GM19239 (cell line): ENCODE data around the gene ATP6V1G2.
"Not testable (repeated sequence)": the region's sequence is repeated elsewhere in the genome, so short reads cannot be mapped to it uniquely, and the experiment has no call there.

Source experiments
- DNase-seq: peaks from one replicate; pipeline ENCODE4 v3.0.0; 2011; ENCODE audit warnings: low spot score; ENCODE audit not compliant: insufficient read length
- FAIRE-seq: peaks from 2 replicates; lab custom pipeline; 2011; peaks lifted over from hg19 to GRCh38; lab: Jason Lieb, UNC

ATP6V1G2 gene

GRCh38 chr6:31496826-31497225, 49.6 kb downstream of the ATP6V1G2 start:
- DNase-seq, result not testable (repeated sequence)

GRCh38 chr6:31495580-31495979, 50.8 kb downstream of the ATP6V1G2 start:
- peak; percentile 78 for FAIRE-seq

More at GRCh38 chr6:31496826-31497225, 49.6 kb downstream of the ATP6V1G2 start:
- FAIRE-seq, result not testable (repeated sequence)

More at GRCh38 chr6:31495580-31495979, 50.8 kb downstream of the ATP6V1G2 start:
- no peak for DNase-seq
